GM12878 (cell line): ENCODE results near the gene BICRA. TPM values are rescaled to one million over a fixed set of nuclear protein-coding genes. Genes with fewer than 3 reads are reported as not detected.

Experiments
- ATF2 ChIP-seq: IDR thresholded peaks from 2 replicates; pipeline ENCODE4 v1.6.1; 2012; ENCODE audit warnings: low read length, inconsistent platforms
- BCL11A ChIP-seq: IDR thresholded peaks from 2 replicates; pipeline ENCODE4 v1.6.1; 2011; ENCODE audit warnings: low read depth, low read length
- CREB1 ChIP-seq: IDR thresholded peaks from 2 replicates; pipeline ENCODE4 v1.6.1; 2012; ENCODE audit warnings: low read depth, mild to moderate bottlenecking, inconsistent platforms
- CUX1 ChIP-seq: IDR thresholded peaks from 2 replicates; pipeline ENCODE4 v1.6.1; 2012; ENCODE audit warnings: improper control_type of control experiment, low read depth, low read length; ENCODE audit not compliant: insufficient replicate concordance
- DPF2 ChIP-seq: fragments of 450-650 bp; IDR thresholded peaks from 2 replicates; pipeline ENCODE4 v1.6.1; 2017; ENCODE audit warnings: mild to moderate bottlenecking
- EED ChIP-seq: sonication (generic); IDR thresholded peaks from 2 replicates; pipeline ENCODE4 v1.6.1; 2016; ENCODE audit warnings: antibody characterized with exemption, low read depth
- ETV6 ChIP-seq, 2 experiments: fragments of 450-650 bp in 1 of 2; IDR thresholded peaks in 1 of 2; conservative IDR thresholded peaks in 1 of 2; 2 replicates each; pipeline ENCODE4 v1.6.1; 2014; ENCODE audit warnings: antibody characterized with exemption in 1 of 2, borderline replicate concordance in 1 of 2, low read depth in 1 of 2, mild to moderate bottlenecking in 1 of 2, moderate library complexity in 1 of 2
- GABPA ChIP-seq: IDR thresholded peaks from 2 replicates; pipeline ENCODE4 v1.6.1; 2014; ENCODE audit warnings: antibody characterized with exemption, low read depth, mild to moderate bottlenecking, inconsistent platforms
- HDAC6 ChIP-seq: fragments of 200-600 bp; sonication (generic); IDR thresholded peaks from one replicate; pipeline ENCODE4 v1.8.0; 2017; ENCODE audit warnings: antibody characterized with exemption; ENCODE audit not compliant: unreplicated experiment
- IKZF2 ChIP-seq, 2 experiments: fragments of 450-650 bp; IDR thresholded peaks; 2 replicates each; pipeline ENCODE4 v1.6.1; 2017; ENCODE audit warnings: mild to moderate bottlenecking in 2 of 2, moderate library complexity in 2 of 2
- IRF3 ChIP-seq: fragments of 450-650 bp; IDR thresholded peaks from 2 replicates; pipeline ENCODE4 v1.6.1; 2014; ENCODE audit warnings: mild to moderate bottlenecking
- JUNB ChIP-seq: IDR thresholded peaks from 2 replicates; pipeline ENCODE4 v1.6.1; 2016; ENCODE audit warnings: antibody characterized with exemption, mild to moderate bottlenecking
- LARP7 ChIP-seq: fragments of 450-650 bp; IDR thresholded peaks from 2 replicates; pipeline ENCODE4 v1.6.1; 2017; ENCODE audit warnings: mild to moderate bottlenecking
- MEF2A ChIP-seq: IDR thresholded peaks from 2 replicates; pipeline ENCODE4 v1.6.1; 2011; ENCODE audit warnings: low read depth, mild to moderate bottlenecking, low read length, moderate library complexity; ENCODE audit not compliant: insufficient read depth
- NFIC ChIP-seq: IDR thresholded peaks from 2 replicates; pipeline ENCODE4 v1.6.1; 2012; ENCODE audit warnings: low read depth, mild to moderate bottlenecking, inconsistent platforms, low read length, moderate library complexity
- NR2C1 ChIP-seq: fragments of 450-650 bp; IDR thresholded peaks from 2 replicates; pipeline ENCODE4 v1.6.1; 2017; ENCODE audit warnings: antibody characterized with exemption, mild to moderate bottlenecking, moderate library complexity
- NR2F1 ChIP-seq: fragments of 450-650 bp; conservative IDR thresholded peaks from 2 replicates; pipeline ENCODE4 v1.6.1; 2017; ENCODE audit warnings: mild to moderate bottlenecking
- NRF1 ChIP-seq: conservative IDR thresholded peaks from 2 replicates; pipeline ENCODE4 v1.6.1; 2011; ENCODE audit warnings: mild to moderate bottlenecking, low read depth, low read length, improper control_type of control experiment
- PAX5 ChIP-seq: IDR thresholded peaks from 2 replicates; pipeline ENCODE4 v1.6.1; 2011; ENCODE audit warnings: low read depth, low read length, borderline replicate concordance
- POLR2AphosphoS5 ChIP-seq: IDR thresholded peaks from 2 replicates; pipeline ENCODE4 v1.6.1; 2011; ENCODE audit warnings: mild to moderate bottlenecking, low read length, inconsistent platforms
- SMC3 ChIP-seq: IDR thresholded peaks from 2 replicates; pipeline ENCODE4 v1.6.1; 2011; ENCODE audit warnings: low read length, improper control_type of control experiment, borderline replicate concordance
- SPI1 ChIP-seq: IDR thresholded peaks from 2 replicates; pipeline ENCODE4 v1.6.1; 2011; ENCODE audit warnings: low read depth, mild to moderate bottlenecking, low read length, moderate library complexity, borderline replicate concordance; ENCODE audit not compliant: insufficient read depth
- TCF3 ChIP-seq: IDR thresholded peaks from 2 replicates; pipeline ENCODE4 v1.6.1; 2012; ENCODE audit warnings: low read depth, mild to moderate bottlenecking, low read length, borderline replicate concordance; ENCODE audit not compliant: insufficient read depth
- USF2 ChIP-seq: IDR thresholded peaks from 2 replicates; pipeline ENCODE4 v1.6.1; 2011; ENCODE audit warnings: low read depth, low read length, improper control_type of control experiment, borderline replicate concordance
- polyA plus RNA-seq, 11 experiments: library from polyadenylated mRNA; depleted of rRNA in 4 of 11; unstranded in 6 of 11; stranded (reverse) in 5 of 11; fragments of >200 nt; fragmentation: Nextera tagmentation in 4 of 11; fragmentation: Illumina TruSeq in 1 of 11; extraction: Ambion mirVana in 4 of 11; extraction: Trizol in 1 of 11; gene quantifications; 1 replicate in 1 of 11; 2 replicates in 10 of 11; pipeline versions ENCODE4 v1.2.1 to v1.2.3, GENCODE V29; 2011 to 2016; ENCODE audit warnings: inconsistent platforms in 2 of 11, missing spikeins in 2 of 11, low read depth in 1 of 11
- total RNA-seq, 4 experiments: library from RNA; depleted of rRNA in 3 of 4; stranded (reverse); fragments of >200 nt in 3 of 4; fragmentation: Illumina TruSeq in 1 of 4; extraction: Trizol in 1 of 4; gene quantifications; 2 replicates each; pipeline versions ENCODE4 v1.2.1 to v1.2.3, GENCODE V29; 2013 to 2021

Gene BICRA
- total and polyA plus RNA-seq, 10 of the 15 experiments (the other 5 are each of a cell fraction or from before 2014, with no cell fraction given): 0.11 to 15.3 (median 1.3) TPM

- TF ChIP-seq MEF2A (peak; percentile 12; the same call in 1 of the 2 replicates), ETV6 (conservative IDR thresholded peaks at IDR 0.05 in 1 of 2, IDR thresholded peaks at IDR 0.05 in 1 of 2; ENCODE audit: borderline replicate concordance in 1 of 2, low read depth in 1 of 2) (peak in 1 of 2 experiments; percentile 90; a peak in 2 of 4 replicates), IRF3 (no peak), NRF1 (no peak), ATF2 (peak; percentile 82), SPI1 (peak; percentile 93), EED (peak; percentile 70), SMC3 (no peak), DPF2 (peak; percentile 62; the same call in 1 of the 2 replicates), USF2 (no peak), CREB1 (peak; percentile 20; the same call in 1 of the 2 replicates), TCF3 (no peak), IKZF2 (IDR thresholded peaks at IDR 0.05) (peak; percentile 28 to 50; a peak in 2 of 4 replicates), HDAC6 (no peak), GABPA (0 out of 2 replicates have a peak, but pooled peaks have one; percentile 40), NR2F1 (peak; percentile 66), PAX5 (peak; percentile 72; the same call in 1 of the 2 replicates), NR2C1 (no peak), NFIC (peak; percentile 82; the same call in 1 of the 2 replicates), CUX1 (no peak), BCL11A (peak; percentile 66; the same call in 1 of the 2 replicates), POLR2AphosphoS5 (0 out of 2 replicates have a peak, but pooled peaks have one; percentile 46), JUNB (peak; percentile 60), LARP7 (no peak)
Measured at GRCh38 chr19:47749326-47749725, 140.4 kb downstream of the BICRA start (continued).
